Measurements from ENCODE around the gene USP30. TPM values are rescaled to one million over a fixed set of nuclear protein-coding genes. Genes with fewer than 3 reads are reported as not detected.
A peak's percentile ranks its signal among the peaks of the same experiment; 100 is the strongest.

The USP30 gene
- total RNA-seq, 1 donor from 2014 or later = 3.9 TPM

GRCh38 chr12:109097140-109097434, 44.7 kb downstream of the USP30 start:
- DNase-seq (ENCODE audit: low read depth) = no peak
- Histone ChIP-seq H3K27me3 (ENCODE audit: control insufficient read depth, insufficient read depth, low read length) (no peaks in the 10 kb centered on the region), H3K4me3 (ENCODE audit: low read depth, low read length) (no peak overlapping the region), H3K36me3 (ENCODE audit: control insufficient read depth, insufficient read depth, low read length) (peaks cover 1% of the 10 kb centered on the region)
- FAIRE-seq = no peak
- no peak for TF ChIP-seq CTCF (IDR thresholded peaks at IDR 0.05; ENCODE audit: insufficient read depth, low read length, severe bottlenecking)

GRCh38 chr12:109097435-109098182, 45.2 kb downstream of the USP30 start, which contains the start of gene UNG:
TSS of gene UNG (plus strand) at chr12:109097597. CDS start at chr12:109097680, 83 bp downstream.
- Histone ChIP-seq H3K27me3 (ENCODE audit: control insufficient read depth, insufficient read depth, low read length) (no peaks in the 10 kb centered on the region), H3K36me3 (ENCODE audit: control insufficient read depth, insufficient read depth, low read length) (no peaks in the 10 kb centered on the region), H3K4me3 (ENCODE audit: low read depth, low read length) (peak within 1 kb of the TSS; percentile 62)
- no peak for FAIRE-seq
- DNase-seq (ENCODE audit: low read depth) = peak; percentile 82
- TF ChIP-seq CTCF (IDR thresholded peaks at IDR 0.05; ENCODE audit: insufficient read depth, low read length, severe bottlenecking) = no peak

DNA sequence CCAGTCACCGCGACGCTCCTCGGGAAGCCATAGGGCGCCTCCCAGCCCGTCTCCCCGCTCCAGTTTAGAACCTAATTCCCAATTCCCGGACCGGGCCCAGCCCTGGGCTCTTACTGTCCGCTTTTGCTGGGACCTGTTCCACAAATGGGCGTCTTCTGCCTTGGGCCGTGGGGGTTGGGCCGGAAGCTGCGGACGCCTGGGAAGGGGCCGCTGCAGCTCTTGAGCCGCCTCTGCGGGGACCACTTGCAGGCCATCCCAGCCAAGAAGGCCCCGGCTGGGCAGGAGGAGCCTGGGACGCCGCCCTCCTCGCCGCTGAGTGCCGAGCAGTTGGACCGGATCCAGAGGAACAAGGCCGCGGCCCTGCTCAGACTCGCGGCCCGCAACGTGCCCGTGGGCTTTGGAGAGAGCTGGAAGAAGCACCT, 45.8 kb downstream of the USP30 start:
- no peak for FAIRE-seq
- peak; percentile 41 for DNase-seq (ENCODE audit: low read depth)
- Histone ChIP-seq H3K27me3 (ENCODE audit: control insufficient read depth, insufficient read depth, low read length) (no peaks in the 10 kb centered on the region), H3K4me3 (ENCODE audit: low read depth, low read length) (peak overlapping the region; percentile 62), H3K36me3 (ENCODE audit: control insufficient read depth, insufficient read depth, low read length) (no peaks in the 10 kb centered on the region)
- TF ChIP-seq CTCF (IDR thresholded peaks at IDR 0.05; ENCODE audit: insufficient read depth, low read length, severe bottlenecking) = no peak

GRCh38 chr12:109098651-109099050, 46.3 kb downstream of the USP30 start:
- no peak for TF ChIP-seq CTCF (IDR thresholded peaks at IDR 0.05; ENCODE audit: insufficient read depth, low read length, severe bottlenecking)
- Histone ChIP-seq H3K4me3 (ENCODE audit: low read depth, low read length) (peak overlapping the region; percentile 62), H3K27me3 (ENCODE audit: control insufficient read depth, insufficient read depth, low read length) (no peaks in the 10 kb centered on the region), H3K36me3 (ENCODE audit: control insufficient read depth, insufficient read depth, low read length) (no peaks in the 10 kb centered on the region)
- FAIRE-seq (no peak), DNase-seq (ENCODE audit: low read depth) (peak; percentile 12)

GRCh38 chr12:109099431-109100020, 47.1 kb downstream of the USP30 start:
- no peak for FAIRE-seq
- Histone ChIP-seq H3K36me3 (ENCODE audit: control insufficient read depth, insufficient read depth, low read length) (no peaks in the 10 kb centered on the region), H3K4me3 (ENCODE audit: low read depth, low read length) (no peak overlapping the region), H3K27me3 (ENCODE audit: control insufficient read depth, insufficient read depth, low read length) (no peaks in the 10 kb centered on the region)
- no peak for DNase-seq (ENCODE audit: low read depth)
- no peak for TF ChIP-seq CTCF (IDR thresholded peaks at IDR 0.05; ENCODE audit: insufficient read depth, low read length, severe bottlenecking)
